Caco-2 (cell line): Measurements from ENCODE around the gene PPARA. TPM values are rescaled to one million over a fixed set of nuclear protein-coding genes. Genes with fewer than 3 reads are reported as not detected.

ENCODE experiments used
- BruUV-seq: library from RNA; stranded (reverse); fragments of 400-500 nt; replicated peaks from 2 replicates; lab custom pipeline; 2021; lab: Mats Ljungman, UMichigan
- CTCF ChIA-PET: fragments of 300-600 bp; sonication (Branson Sonifier 250); formaldehyde crosslinking; loops from one replicate; lab custom pipeline; 2022; ENCODE audit warnings: antibody characterized with exemption; lab: Charles Lee
- POLR2A ChIA-PET: fragments of 300-600 bp; sonication (Branson Sonifier 250); formaldehyde crosslinking; loops from one replicate; lab custom pipeline; 2022; ENCODE audit warnings: antibody characterized with exemption; lab: Charles Lee
- DNase-seq, 2 experiments: peaks; one replicate each; pipeline versions ENCODE4 v3.0.0 to v3.0.0-alpha.2; 2020 to 2022
- H3K27me3 ChIP-seq: replicated peaks from 2 replicates; pipeline ENCODE4 v1.6.0; 2011; ENCODE audit warnings: low read length; ENCODE audit not compliant: control insufficient read depth, insufficient read depth
- H3K36me3 ChIP-seq: 2 replicates; pipeline ENCODE4 v1.5.1; 2011; ENCODE audit warnings: low read length; ENCODE audit not compliant: control insufficient read depth, insufficient read depth
- H3K4me1 ChIP-seq: fragments of 250-450 bp; sonication (Bioruptor Pico); 2 replicates; pipeline ENCODE4 v1.5.1; 2020; ENCODE audit warnings: mild to moderate bottlenecking
- H3K4me3 ChIP-seq: 2 replicates; pipeline ENCODE4 v1.5.1; 2011; ENCODE audit warnings: low read depth, mild to moderate bottlenecking, control low read depth, low read length
- H3K9me3 ChIP-seq: fragments of 250-450 bp; sonication (Bioruptor Pico); 2 replicates; pipeline ENCODE4 v1.5.1; 2020; ENCODE audit warnings: mild to moderate bottlenecking, moderate library complexity
- H3K27ac Mint-ChIP-seq: one replicate; pipeline ENCODE4 v1.8.0; 2022; ENCODE audit warnings: mixed read lengths; ENCODE audit not compliant: unreplicated experiment
- H3K27me3 Mint-ChIP-seq: one replicate; pipeline ENCODE4 v1.8.0; 2022; ENCODE audit warnings: mixed read lengths; ENCODE audit not compliant: insufficient read depth, unreplicated experiment
- H3K36me3 Mint-ChIP-seq: one replicate; pipeline ENCODE4 v1.8.0; 2022; ENCODE audit warnings: mild to moderate bottlenecking, mixed read lengths; ENCODE audit not compliant: insufficient read depth, unreplicated experiment
- H3K4me1 Mint-ChIP-seq: one replicate; pipeline ENCODE4 v1.8.0; 2022; ENCODE audit warnings: low read depth, mixed read lengths; ENCODE audit not compliant: unreplicated experiment
- H3K4me3 Mint-ChIP-seq: one replicate; pipeline ENCODE4 v1.8.0; 2022; ENCODE audit warnings: mild to moderate bottlenecking, moderate library complexity, mixed read lengths; ENCODE audit not compliant: unreplicated experiment
- H3K9me3 Mint-ChIP-seq: one replicate; pipeline ENCODE4 v1.8.0; 2022; ENCODE audit warnings: mixed read lengths; ENCODE audit not compliant: unreplicated experiment
- CTCF ChIP-seq, 2 experiments: fragments of 200-600 bp in 1 of 2; IDR thresholded peaks; 1 replicate in 1 of 2; 2 replicates in 1 of 2; pipeline versions ENCODE4 v1.5.1 to v1.8.0; 2011 to 2022; ENCODE audit warnings: antibody characterized with exemption in 1 of 2, control low read depth in 1 of 2, inconsistent platforms in 1 of 2, low read depth in 1 of 2, low read length in 1 of 2, mild to moderate bottlenecking in 1 of 2, moderate library complexity in 1 of 2; ENCODE audit not compliant: insufficient read depth in 1 of 2, severe bottlenecking in 1 of 2, unreplicated experiment in 1 of 2
- intact Hi-C: fragments of 100-400 bp; cut with micrococcal nuclease; formaldehyde crosslinking; loops from one replicate; pipeline ENCODE4 v1.10.0; 2022; ENCODE audit not compliant: unreplicated experiment
- total RNA-seq: library from RNA; stranded (reverse); gene quantifications from 2 replicates; pipeline ENCODE4 v1.2.3, GENCODE V29; 2022

The PPARA gene
- total RNA-seq, 1 experiment from 2014 or later = 13.4 TPM

DNA sequence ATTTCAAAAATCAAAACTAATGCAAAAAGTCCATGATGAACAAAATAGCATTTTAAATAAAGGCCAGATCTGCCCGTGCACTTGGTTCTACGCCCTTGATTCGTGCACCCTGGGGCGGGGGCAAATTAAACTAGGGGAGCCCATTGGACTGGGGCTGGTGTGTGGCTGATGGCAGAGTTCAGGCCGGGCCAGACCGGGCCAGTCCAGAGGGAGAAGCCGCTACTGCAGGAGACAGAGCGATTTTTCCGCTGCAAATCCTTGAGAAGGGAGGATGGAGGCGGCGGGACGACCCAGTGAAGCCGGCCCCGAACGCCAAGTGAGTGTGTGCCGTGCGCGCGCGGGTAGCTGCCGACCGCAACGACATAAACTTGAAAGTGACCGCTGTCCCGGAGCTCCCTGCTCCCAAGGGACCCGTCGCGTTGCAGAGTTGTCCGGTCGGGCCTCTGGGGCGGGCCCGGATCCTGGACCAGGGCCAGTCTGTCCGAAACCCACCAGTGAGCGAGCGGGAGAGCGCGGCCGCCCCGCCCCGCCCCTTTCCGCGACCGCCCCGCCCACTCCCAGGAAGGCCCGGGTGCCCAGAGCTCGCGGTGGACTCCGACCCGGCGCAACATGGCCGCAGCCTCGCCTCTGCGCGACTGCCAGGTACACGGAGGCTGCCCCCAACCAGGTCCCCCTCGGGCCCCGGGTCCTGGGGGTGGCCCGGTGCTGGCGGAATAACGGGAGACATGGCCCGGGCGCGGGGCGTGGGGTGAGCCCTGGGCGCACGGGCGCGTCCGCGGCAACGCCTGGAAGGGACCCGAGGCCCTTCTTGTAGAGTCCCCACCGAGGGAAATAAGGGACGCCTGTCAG is 117.3 kb downstream of the PPARA start, which contains the start of gene TTC38:
Gene TTC38 (plus strand): TSS at position 578 of the 849 bp plus-strand sequence. CDS start 32 bp downstream, at position 610.
- intact Hi-C loops = loop anchor here (1.0 kb wide), 3 partner anchors 17 to 145 kb away; partner anchors contain the start of genes CDPF1 and GTSE1
- H3K9me3 Mint-ChIP-seq = peaks cover 6% of the 10 kb centered on the region
- Histone ChIP-seq H3K36me3 (peaks cover 3% of the 10 kb centered on the region; the same call in 1 of the 2 replicates), H3K4me1 (peaks cover 16% of the 10 kb centered on the region), H3K4me3 (peak within 1 kb of the TSS; percentile 80), H3K27me3 (no peaks in the 10 kb centered on the region), H3K9me3 (peaks cover 14% of the 10 kb centered on the region)
- peak within 1 kb of the TSS; percentile 90 for H3K4me3 Mint-ChIP-seq
- H3K4me1 Mint-ChIP-seq = no peaks in the 10 kb centered on the region
- H3K36me3 Mint-ChIP-seq = peaks cover 13% of the 10 kb centered on the region
- H3K27me3 Mint-ChIP-seq = no peaks in the 10 kb centered on the region
- H3K27ac Mint-ChIP-seq = peak within 1 kb of the TSS; percentile 75
- BruUV-seq = TSS peak; percentile 47
- peak; percentile 89 to 90 for DNase-seq
- CTCF ChIA-PET = interaction anchor here (0.6 kb wide), 2 partner anchors 29 to 123 kb away, joined by 4 to 6 read pairs; partner anchors contain the start of gene GTSE1
- POLR2A ChIA-PET = interaction anchor here (0.6 to 1.4 kb wide), 8 partner anchors 12 to 1321 kb away, joined by 3 to 8 read pairs (median 4); partner anchors contain the start of gene CDPF1
- no peak for TF ChIP-seq CTCF (IDR thresholded peaks at IDR 0.05; ENCODE audit: insufficient read depth in 1 of 2, low read depth in 1 of 2, low read length in 1 of 2, severe bottlenecking in 1 of 2, unreplicated experiment in 1 of 2)

- Histone ChIP-seq H3K4me1 (peaks cover 9% of the 10 kb centered on the region), H3K4me3 (no peak overlapping the region), H3K27me3 (no peaks in the 10 kb centered on the region), H3K36me3 (peaks cover 3% of the 10 kb centered on the region), H3K9me3 (peaks cover 12% of the 10 kb centered on the region)
- H3K9me3 Mint-ChIP-seq = peaks cover 6% of the 10 kb centered on the region
- TF ChIP-seq CTCF (IDR thresholded peaks at IDR 0.05; ENCODE audit: insufficient read depth in 1 of 2, low read depth in 1 of 2, low read length in 1 of 2, severe bottlenecking in 1 of 2, unreplicated experiment in 1 of 2) = no peak
- peaks cover 26% of the 10 kb centered on the region for H3K36me3 Mint-ChIP-seq
- ChIA-PET CTCF (no interaction called here), POLR2A (interaction anchor here (0.5 kb wide), 1 partner anchor 133 kb away, joined by 4 read pairs; no protein-coding TSS in a partner anchor)
- no peak for DNase-seq
- intact Hi-C loops = no loop called here
- H3K4me1 Mint-ChIP-seq = no peaks in the 10 kb centered on the region
- H3K27me3 Mint-ChIP-seq = no peaks in the 10 kb centered on the region
- BruUV-seq = no TSS peak
- peak overlapping the region; percentile 63 for H3K27ac Mint-ChIP-seq
- H3K4me3 Mint-ChIP-seq = peak overlapping the region; percentile 90
These were observed 119.2 kb downstream of the PPARA start for GRCh38 chr22:46269564-46269963.

DNA sequence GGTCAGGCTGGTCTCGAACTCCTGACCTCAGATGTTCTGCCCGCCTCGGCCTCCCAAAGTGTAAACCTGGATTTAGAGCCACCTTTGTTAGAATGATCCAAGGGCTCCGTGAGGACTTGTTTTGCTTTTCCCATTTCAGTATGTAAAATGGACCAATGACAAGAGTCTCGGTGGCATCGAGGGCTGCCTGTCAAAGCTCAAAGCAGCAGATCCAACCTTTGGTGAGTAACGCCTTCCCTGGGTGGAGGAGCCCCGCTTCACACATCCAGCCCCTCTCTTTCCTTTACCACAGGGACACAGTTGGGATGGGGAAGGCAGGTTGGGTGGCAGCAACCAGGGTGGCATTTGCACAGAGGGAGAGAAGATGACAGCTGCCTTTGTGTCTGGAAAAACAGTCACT is 121.9 kb downstream of the PPARA start:
- POLR2A ChIA-PET = no interaction called here
- Histone ChIP-seq H3K36me3 (peaks cover 6% of the 10 kb centered on the region), H3K4me3 (no peak overlapping the region), H3K27me3 (no peaks in the 10 kb centered on the region), H3K4me1 (peaks cover 6% of the 10 kb centered on the region; the same call in 1 of the 2 replicates), H3K9me3 (no peaks in the 10 kb centered on the region)
- Mint-ChIP-seq H3K27me3 (no peaks in the 10 kb centered on the region), H3K4me3 (no peak overlapping the region), H3K27ac (no peak overlapping the region), H3K4me1 (peaks cover 5% of the 10 kb centered on the region), H3K9me3 (no peaks in the 10 kb centered on the region), H3K36me3 (peaks cover 50% of the 10 kb centered on the region)
- intact Hi-C loops = no loop called here
- TF ChIP-seq CTCF (IDR thresholded peaks at IDR 0.05; ENCODE audit: insufficient read depth in 1 of 2, low read depth in 1 of 2, low read length in 1 of 2, severe bottlenecking in 1 of 2, unreplicated experiment in 1 of 2) = no peak
- BruUV-seq = no TSS peak
- CTCF ChIA-PET = no interaction called here
- no peak for DNase-seq
